ENCODE measurements around the gene NUDT16. TPM values are rescaled to one million over a fixed set of nuclear protein-coding genes. Genes with fewer than 3 reads are reported as not detected.

The NUDT16 gene
- total RNA-seq, 1 donor from 2014 or later, result 47.2 TPM

GRCh38 chr3:131396170-131396569, 14.6 kb downstream of the NUDT16 start:
- Histone ChIP-seq H3K36me3 (no peaks in the 10 kb centered on the region), H3K9me3 (no peaks in the 10 kb centered on the region), H3K4me1 (no peaks in the 10 kb centered on the region), H3K27me3 (no peaks in the 10 kb centered on the region), H3K4me3 (no peak overlapping the region), H3K27ac (no peak overlapping the region)
- no peak for DNase-seq
- TF ChIP-seq CTCF (IDR thresholded peaks at IDR 0.05), result no peak
- no peak for ATAC-seq
- intact Hi-C loops (cut with DNase I), result no loop called here

GRCh38 chr3:131397889-131398288, 16.3 kb downstream of the NUDT16 start:
- intact Hi-C loops (cut with DNase I), result no loop called here
- H3K9me3 ChIP-seq, result no peaks in the 10 kb centered on the region
- H3K4me1 ChIP-seq, result peaks cover 9% of the 10 kb centered on the region
- ATAC-seq, result no peak
- no peak for DNase-seq
- no peak for TF ChIP-seq CTCF (IDR thresholded peaks at IDR 0.05)
- no peak overlapping the region for H3K27ac ChIP-seq
- H3K27me3 ChIP-seq, result no peaks in the 10 kb centered on the region
- no peaks in the 10 kb centered on the region for H3K36me3 ChIP-seq
- no peak overlapping the region for H3K4me3 ChIP-seq

GRCh38 chr3:131401978-131402377, 20.4 kb downstream of the NUDT16 start:
- Histone ChIP-seq H3K27me3 (no peaks in the 10 kb centered on the region), H3K36me3 (no peaks in the 10 kb centered on the region), H3K9me3 (no peaks in the 10 kb centered on the region), H3K4me1 (peaks cover 11% of the 10 kb centered on the region), H3K4me3 (no peak overlapping the region), H3K27ac (no peak overlapping the region)
- no peak for DNase-seq
- no peak for TF ChIP-seq CTCF (IDR thresholded peaks at IDR 0.05)
- intact Hi-C loops (cut with DNase I), result no loop called here
- no peak for ATAC-seq

DNA sequence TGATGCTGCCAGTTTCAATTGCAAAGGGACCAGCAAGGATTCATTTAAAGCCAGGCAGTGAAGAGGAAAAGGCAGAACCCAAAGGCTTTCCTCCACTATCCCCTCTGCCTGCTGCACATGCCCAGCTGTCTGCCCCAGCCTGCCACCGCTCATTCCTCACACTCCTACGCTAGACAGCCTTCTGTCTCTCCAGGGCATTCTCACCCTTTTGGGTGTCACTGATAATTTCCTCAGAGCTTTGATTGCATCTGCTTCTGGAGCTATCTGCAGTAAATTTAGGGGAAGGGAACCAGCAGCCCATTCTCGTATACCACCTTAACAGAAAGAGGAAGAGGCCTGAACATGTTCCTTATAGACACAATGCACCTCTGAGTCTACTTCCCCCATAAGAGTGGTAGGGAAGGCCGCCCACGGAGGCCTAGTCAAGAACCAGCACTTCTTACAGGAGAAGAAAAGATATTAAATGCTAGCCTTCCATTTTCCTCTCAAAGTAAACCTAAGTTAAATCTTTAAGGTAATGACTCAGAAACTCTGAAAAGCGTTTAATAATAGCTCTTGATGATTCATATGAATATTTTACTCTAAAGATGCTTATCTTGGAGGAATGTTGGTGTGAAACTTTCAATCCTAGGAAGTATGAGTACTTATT, 20.9 kb downstream of the NUDT16 start:
- Histone ChIP-seq H3K4me1 (peaks cover 11% of the 10 kb centered on the region), H3K27me3 (no peaks in the 10 kb centered on the region), H3K27ac (no peak overlapping the region), H3K36me3 (no peaks in the 10 kb centered on the region), H3K9me3 (no peaks in the 10 kb centered on the region), H3K4me3 (no peak overlapping the region)
- ATAC-seq (peak; percentile 93), DNase-seq (peak; percentile 73)
- no peak for TF ChIP-seq CTCF (IDR thresholded peaks at IDR 0.05)
- intact Hi-C loops (cut with DNase I), result no loop called here

GRCh38 chr3:131403216-131403895, 21.8 kb downstream of the NUDT16 start:
- DNase-seq (no peak), ATAC-seq (no peak)
- intact Hi-C loops (cut with DNase I), result no loop called here
- no peaks in the 10 kb centered on the region for H3K9me3 ChIP-seq
- TF ChIP-seq CTCF (IDR thresholded peaks at IDR 0.05), result no peak
- no peaks in the 10 kb centered on the region for H3K27me3 ChIP-seq
- H3K27ac ChIP-seq, result no peak overlapping the region
- peaks cover 11% of the 10 kb centered on the region for H3K4me1 ChIP-seq
- H3K36me3 ChIP-seq, result no peaks in the 10 kb centered on the region
- no peak overlapping the region for H3K4me3 ChIP-seq
